Stimulated activated CD8-positive, alpha-beta memory T cell treated with anti-CD3 and anti-CD28 coated beads, Interleukin-7, amount 100 ng/mL, for 1 hour (primary cell): ENCODE data around the gene CRLF1.
"Not testable (repeated sequence)": the region's sequence is repeated elsewhere in the genome, so short reads cannot be mapped to it uniquely, and the experiment has no call there.

Source experiments
- DNase-seq, 2 donors: peaks; one replicate each; pipeline ENCODE4 v3.0.0-alpha.2; 2020; ENCODE audit warnings: low read depth in 2 of 2

The CRLF1 gene

DNA sequence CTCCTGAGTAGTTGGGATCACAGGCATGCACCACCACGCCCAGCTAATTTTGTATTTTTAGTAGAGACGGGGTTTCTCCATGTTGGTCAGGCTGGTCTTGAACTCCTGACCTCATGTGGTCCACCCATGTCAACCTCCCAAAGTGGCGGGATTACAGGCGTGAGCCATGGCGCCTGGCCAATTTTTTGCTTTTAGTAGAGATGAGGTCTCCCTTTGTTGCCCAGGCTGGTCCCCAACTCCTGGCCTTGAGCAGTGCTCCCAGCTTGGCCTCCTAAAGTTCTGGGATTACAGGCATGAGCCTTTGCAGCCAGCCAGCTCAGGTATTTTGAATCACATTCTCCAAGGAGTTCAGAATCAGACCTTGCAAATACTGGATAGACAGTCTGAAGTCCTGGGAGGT, 13.9 kb downstream of the CRLF1 start:
- DNase-seq = not testable (repeated sequence)

DNA sequence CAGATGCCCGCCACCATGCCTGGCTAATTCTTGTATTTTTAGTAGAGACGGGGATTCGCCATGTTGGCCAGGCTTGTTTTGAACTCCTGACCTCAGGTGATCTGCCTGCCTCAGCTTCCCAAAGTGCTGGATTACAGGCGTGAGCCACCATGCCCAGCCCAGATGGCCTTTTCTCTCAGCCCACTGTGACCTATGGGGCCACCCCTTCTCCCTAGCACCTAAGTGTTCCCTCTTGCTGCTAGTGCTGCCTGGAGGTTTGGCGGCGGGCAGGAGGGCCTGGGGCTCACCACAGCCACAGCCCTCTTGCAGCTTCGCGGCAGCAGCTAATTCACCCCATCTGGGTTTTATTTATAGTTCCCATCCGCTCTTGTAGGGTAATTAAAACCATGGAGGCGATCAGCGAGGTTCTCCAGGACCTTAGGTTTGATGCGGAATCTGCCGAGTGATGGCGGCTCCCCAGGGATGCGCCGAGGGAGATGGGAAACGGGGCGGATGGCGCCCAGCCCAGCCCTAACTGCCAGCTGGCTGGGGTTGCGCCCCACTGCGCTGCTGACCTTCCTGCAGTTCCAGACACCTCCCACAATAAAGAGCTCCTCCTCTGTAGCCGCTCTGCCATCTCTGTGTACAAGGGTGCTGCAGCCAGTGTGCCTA, 14.7 kb downstream of the CRLF1 start:
- no peak for DNase-seq

DNA sequence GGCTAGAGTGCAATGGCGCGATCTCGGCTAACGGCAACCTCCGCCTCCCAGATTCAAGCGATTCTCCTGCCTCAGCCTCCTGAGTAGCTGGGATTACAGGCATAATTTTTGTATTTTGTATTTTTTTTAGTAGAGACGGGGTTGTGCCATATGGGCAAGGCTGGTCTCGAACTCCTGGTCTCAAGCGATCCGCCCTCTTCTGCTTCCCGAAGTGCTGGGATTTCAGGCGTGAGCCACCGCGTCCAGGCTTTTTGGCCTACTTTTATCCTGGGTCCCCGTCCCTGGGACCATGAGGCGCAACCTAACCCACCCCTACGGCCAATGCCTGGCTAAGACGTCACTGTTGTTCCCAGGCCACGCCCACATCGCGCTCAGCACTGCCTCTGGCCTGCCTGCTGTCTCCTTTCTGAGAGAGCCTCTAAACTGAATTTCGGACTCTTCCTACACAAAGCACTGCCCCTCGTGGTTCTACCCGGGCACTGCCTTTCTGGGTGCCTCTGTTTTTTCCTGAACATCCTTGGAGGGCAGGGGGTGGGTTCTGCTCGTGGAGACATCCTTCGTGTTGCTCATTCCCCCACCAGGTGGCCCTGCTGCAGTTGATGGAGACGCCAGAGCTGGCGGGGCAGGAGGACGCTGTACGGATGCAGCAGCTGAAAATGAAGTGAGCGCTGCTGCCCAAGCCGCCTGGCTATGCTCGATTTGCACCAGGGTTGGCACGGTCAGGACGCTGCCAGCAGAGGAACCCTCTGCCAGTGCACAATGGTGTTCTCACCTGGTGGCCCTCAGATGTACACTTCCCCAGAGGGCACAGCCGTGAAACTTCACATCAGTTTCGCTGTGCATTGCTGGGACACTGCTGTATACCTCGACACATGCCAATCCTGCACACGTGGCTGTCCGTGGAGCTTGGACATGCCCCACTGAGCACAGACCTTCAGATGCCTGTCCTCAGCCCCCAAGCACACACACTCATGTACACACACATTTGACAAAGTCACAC, 16.0 kb downstream of the CRLF1 start:
- DNase-seq = no peak

DNA sequence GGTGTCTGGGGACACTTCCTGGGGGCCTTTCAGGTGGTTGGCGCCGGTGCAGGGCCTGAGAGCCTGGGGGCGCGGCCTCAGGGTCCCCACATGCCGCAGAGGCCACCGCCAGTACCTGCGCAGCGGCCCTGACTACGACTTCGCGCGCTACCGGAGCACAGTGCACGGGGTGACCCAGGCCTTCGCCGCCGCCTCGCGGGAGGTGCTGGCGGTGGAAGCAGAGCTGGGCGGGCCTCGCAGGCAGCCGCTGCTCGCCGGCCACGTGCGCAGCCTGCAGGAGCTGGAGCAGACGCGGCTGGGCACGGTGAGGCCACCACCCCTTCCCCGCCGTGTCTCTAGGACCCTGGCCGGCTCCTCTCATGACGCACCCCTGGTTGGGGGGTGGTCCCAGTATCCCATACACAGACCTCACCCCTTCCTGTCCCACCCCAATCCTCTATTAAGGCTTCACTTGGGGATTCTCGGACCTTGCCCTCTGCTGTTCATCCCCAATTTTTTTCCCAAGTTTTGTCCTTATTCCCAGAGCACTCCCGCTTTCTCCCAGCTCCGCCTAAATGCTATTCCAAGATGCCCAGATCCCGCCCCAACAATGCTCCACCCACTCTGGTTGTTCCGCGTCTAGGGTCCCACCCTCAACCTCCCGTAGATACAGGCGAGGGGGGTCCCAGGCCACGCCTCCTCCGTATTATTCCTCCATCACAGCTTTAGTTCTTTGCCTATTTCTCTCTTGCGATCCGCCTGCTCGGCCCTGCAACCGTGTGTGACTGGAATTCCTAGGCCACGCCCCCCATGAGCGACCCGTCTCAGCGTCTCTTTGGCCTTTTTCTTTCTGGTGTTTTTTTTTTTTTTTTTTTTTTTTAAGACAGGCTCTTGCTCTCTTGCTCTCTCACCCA, 17.0 kb downstream of the CRLF1 start:
- DNase-seq = peak; percentile 25 to 37

DNA sequence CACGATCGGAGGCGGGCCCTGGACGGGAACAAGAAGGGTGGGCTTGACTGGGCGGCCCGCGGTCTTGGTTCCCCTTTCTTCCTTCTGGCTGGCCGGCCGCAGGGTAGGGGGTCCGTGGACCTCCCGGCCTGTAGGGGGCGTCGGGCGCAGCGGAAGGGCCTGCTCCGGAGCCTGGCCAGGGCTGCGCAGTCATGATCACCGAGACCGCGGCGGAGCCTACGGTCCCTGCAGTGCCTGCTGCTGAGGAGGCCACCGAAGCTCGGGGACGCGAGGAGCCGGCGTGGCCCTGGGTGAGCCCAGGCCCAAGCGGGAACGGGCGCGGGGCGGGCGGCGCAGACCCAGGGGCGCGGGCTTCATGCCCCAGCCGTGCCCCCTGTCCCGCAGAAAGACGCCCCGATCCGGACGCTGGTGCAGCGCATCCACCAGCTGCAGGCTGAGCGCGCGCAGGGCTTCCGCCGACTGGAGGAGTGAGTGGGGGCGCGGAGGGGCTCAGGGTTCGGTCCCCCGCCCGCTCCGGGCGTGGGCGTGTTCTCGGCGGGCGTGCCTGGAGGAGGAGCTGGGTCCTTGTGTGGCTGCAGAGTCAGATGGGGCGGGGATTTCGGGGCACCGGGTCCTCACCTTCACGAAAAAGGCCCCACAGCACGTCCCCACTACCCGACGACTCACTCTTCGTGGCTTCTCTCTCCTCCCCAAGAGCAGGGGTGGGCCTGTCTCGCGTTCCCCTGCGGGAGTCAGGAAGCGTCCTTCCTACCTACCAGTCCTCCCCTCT, 17.8 kb downstream of the CRLF1 start, which contains the start of gene REX1BD:
REX1BD (plus strand) TSS at position 188 of the 769 bp plus-strand sequence; CDS start at position 192, 4 bp downstream.
- peak; percentile 67 to 79 for DNase-seq

DNA sequence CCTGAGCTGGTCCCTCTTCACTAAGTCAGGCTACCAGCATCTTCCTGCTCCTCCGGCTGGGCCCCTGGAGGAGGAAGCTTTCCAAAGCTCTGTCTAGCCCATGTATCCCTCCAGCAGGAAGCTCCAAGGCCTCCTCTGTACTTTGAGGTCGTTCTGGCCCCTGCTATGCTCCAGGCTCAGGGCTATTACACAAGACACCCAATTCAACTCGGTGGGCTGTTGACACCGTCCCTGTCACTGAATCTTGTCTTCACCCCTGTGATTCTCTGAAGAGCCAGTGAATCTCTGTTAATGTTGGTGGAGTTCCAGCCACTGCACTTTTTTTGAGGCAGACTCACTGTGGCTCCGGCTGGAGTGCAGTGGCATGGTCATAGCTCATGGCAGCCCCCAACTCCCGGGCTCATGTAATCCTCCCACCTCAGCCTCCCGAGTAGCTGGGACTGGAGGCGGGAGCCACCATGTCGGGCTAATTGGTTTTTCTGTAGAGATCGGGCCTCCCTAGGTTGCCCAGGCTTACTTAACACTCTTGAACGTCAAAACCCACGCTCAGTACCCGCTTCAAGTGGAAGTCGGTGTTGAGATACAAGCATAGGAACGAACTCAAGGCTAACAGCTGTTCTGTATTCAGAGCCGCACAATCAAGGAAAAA, 18.5 kb downstream of the CRLF1 start:
- no peak for DNase-seq

DNA sequence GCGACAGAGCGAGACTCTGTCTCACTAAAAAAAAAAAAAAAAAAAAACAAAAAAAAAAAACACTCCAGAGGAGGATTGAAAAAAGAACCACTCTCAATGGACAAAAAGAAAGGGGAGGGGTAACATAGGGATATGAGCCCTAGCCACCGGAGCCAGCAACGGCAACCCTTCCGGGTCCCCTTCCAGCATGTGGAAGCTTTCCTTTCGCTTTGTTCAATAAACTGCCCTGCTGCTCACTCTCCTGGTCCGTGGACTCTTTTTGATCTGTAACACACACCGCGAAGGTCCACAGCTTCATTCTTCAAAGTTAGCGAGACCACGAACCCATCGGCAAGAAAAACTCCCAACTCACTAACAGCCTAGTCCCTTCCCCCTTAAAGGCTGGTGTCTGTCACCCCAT, 19.0 kb downstream of the CRLF1 start:
- DNase-seq = no peak

DNA sequence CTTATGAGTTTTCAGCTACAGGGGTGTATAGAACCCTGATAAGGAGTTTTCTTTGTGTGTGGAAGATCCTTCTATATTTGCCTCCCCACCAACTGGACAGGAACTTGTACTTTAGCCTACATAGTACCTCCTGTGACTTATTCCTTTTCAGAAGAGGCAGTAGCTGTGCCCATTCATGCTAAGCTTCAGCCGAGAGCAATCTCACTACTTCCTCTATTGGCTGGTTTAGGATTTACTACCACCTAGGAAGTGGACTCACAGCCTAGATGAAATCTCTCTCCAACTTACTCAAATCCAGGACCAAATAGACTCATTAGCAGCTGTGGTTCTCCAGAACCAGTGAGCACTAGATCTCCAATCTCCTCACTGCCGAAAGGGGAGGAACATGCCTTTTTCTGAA, 20.3 kb downstream of the CRLF1 start:
- no peak for DNase-seq

DNA sequence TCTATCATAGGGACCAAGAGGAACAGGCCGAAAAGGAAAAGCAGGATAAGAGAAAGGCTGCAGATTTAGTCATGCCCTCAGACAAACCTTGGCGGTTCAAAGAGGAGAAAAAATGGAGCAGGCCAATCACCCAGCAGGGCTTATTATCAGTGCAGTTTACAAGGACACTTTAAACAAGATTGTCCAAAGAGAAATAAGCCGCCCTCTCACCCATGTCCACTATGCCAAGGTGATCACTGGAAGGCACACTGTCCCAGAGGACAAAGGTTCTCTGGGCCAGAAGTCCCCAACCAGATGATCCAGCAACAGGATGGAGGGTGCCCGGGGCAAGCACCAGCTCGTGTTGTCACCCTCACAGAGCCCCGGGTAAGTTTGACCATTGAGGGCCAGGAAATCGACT, 26.3 kb downstream of the CRLF1 start:
- DNase-seq = no peak

DNA sequence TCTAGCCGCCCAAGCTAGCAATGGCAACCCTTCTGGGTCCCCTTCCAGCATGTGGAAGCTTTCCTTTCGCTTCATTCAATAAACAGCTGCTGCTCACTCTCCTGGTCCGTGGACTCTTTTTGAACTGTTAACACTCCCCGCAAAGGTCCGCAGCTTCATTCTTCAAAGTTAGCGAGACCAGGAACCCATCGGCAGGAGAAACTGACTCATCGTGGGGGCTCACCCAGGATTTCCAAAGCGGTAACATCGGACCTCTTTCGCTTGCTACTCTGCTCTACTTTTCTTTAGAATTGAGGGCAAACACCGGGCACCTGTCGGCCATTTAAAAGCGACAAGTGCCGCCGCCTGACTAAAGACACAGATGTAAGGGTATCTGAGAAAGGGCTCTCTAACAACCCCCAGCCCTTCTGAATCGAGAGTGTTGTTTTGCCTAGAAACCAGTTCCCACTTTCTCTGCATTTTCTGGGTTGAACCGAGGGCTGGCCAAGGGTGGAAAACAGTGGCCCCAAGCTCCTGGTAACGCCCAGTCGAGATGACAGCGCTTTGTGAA, 29.2 kb downstream of the CRLF1 start:
- DNase-seq = no peak

DNA sequence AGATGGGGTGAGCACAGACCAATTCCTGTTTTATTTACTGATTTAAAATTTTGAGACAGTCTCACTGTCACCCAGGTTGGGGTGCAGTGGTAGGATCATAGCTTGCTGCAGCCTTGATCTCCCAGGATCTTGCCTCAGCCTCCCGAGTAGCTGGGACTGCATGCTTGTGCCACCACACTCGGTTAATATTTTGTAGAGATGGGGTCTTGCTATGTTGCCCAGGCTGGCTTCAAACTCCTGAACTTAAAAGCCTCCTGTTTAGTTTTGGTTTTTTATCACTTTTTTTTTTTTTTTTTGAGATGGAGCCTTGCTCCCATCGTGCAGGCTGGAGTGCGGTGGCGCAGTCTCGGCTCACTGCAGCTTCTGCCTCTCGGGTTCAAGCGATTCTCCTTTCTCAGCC, 30.2 kb downstream of the CRLF1 start:
- no peak for DNase-seq

DNA sequence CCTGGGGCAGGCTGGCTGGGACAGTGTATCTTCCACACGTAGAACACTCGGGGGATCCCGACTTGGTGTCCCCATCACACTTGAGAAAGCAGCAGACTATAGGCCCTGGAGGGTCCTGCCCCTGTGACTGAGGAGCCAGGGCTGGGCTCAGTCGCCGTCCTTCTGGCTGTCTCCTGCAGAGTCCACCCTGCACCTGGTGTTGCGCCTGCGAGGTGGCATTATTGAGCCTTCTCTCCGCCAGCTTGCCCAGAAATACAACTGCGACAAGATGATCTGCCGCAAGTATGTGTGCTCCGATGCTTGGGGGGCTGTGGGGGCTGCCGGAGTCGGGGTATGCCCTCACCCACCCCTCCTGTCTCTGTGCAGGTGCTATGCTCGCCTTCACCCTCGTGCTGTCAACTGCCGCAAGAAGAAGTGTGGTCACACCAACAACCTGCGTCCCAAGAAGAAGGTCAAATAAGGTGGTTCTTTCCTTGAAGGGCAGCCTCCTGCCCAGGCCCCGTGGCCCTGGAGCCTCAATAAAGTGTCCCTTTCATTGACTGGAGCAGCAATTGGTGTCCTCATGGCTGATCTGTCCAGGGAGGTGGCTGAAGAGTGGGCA, 31.8 kb downstream of the CRLF1 start:
- DNase-seq = no peak

DNA sequence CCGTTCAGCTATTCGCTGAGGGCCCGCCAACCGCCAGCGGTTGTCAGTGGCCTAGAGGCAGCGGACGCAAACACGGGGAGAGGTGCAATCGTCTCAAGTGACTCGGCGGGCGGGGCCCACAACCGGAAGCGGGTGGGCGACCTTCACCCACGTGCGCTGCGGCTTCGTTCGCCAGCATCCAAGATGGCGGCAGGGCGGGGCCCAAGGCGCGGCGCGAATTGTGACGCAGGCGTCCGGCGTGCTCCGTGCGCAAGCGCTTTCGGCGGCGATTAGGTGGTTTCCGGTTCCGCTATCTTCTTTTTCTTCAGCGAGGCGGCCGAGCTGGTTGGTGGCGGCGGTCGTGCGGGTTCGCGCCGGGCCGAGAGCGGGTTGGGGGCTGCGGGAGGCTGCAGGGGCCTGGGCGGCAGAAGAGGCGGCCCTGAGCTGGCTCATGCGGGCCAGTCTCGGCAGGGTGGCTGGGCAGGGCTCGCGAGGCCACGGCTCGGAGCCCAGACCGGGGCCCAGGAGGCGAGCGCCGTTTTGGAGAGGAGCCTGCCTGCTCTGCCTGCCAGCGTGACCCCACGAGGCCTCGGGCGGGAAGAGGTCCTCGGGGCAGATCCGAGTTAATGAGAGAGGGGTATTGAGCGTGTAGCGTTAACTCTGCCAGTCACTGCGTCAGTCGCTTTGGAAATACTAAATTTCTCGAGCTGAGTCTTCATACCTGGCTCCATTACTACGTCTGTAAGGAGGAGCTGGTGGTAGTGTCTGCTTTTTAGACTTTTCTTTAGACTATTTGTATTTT, 34.8 kb downstream of the CRLF1 start, which contains the start of gene UBA52:
UBA52 (plus strand) TSS at position 294 of the 781 bp plus-strand sequence. CDS start 1,444 bp downstream, outside the sequence.
- DNase-seq = peak; percentile 99

DNA sequence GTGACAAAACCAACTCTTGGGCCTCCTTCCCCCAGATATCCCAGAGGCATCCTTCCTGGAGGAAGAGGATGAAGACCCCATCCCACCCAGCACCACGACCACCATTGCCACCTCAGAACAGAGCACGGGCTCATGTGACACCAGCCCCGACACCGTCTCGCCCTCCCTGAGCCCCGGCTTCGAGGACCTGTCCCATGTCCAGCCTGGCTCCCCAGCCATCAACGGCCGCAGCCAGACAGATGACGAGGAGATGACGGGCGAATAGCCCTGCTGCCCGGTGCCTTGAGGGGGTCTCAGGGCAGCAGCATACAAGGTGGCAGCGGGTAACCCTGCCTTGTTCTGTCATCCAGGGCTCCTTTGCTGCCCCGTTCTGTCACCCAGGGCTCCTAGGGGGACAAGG, 38.2 kb downstream of the CRLF1 start:
- DNase-seq = no peak

DNA sequence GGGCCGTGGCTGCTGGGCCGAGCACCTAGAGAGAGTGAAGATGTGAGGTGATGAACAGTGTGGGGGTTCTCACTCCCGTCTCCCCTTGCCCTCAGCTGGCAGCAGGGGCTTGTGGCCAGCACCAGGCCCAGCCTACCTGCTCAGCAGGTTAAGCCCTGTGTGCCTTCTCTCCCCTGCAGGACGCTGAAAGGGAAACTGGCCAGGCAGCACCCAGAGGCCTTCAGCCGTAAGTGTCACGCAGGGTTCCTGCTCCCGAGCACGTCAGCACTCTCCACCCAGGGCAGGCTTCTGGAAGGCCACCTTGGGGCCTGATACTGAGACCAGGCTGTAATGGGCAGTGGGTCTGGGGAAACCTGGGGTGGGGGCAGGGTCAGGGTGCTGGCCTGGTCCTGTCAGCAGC, 39.6 kb downstream of the CRLF1 start:
- no peak for DNase-seq

DNA sequence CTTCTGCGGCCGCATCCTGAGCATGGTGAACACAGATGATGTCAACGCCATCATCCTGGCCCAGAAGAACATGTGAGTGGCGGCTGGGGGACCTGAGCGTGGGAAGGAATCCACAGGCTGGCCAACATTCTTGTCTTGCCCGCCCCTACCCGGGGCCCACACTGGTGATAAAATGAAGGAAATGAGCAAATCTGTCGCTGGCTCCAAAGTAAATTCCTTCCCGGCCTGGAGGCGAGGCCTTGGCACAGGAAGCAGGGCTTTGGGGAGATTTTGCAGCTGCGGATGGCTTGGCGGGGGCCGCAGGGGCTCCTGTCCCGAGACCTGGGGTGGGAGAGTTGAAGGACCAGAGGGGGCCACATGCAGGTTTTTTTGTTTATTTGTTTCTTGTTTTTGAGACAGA, 44.5 kb downstream of the CRLF1 start:
- DNase-seq = no peak

DNA sequence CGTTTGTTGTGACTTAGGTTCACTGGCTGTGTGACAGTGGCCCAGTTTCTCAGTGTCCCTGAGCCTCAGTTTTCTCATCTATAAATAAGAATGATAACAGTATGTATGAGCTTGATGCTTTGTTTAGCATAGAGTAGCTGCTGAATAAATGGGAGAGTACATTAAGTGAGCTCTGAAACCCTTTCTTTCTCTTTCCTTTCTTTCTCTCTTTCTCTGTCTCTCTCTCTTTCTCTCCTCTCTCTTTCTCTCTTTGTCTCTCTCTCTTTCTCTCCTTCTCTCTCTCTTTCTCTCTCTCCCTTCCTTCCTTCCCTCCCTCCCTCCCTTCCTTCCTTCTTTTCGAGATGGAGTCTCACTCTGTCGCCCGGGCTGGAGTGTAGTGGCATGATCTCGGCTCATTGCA, 46.9 kb downstream of the CRLF1 start:
- no peak for DNase-seq

DNA sequence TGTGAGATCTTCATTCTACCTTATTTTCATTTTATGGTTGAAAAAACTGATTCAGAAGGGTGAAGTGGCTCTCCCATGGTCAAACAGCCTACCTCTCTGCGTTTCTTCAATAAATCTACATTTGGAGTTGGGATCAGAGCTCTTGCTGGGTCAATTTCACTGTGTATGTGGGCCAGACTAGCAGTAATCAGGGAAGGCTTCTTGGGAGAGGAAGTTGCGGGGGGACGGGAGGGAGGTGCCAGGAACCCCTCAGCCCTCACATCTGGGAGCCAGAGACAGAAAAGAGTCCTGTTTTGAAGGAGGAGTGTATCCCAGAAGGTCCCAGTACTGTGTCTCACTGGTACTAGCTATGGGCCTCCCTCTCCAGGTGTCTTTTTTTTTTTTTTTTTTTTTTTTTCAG, 48.0 kb downstream of the CRLF1 start:
- no peak for DNase-seq

DNA sequence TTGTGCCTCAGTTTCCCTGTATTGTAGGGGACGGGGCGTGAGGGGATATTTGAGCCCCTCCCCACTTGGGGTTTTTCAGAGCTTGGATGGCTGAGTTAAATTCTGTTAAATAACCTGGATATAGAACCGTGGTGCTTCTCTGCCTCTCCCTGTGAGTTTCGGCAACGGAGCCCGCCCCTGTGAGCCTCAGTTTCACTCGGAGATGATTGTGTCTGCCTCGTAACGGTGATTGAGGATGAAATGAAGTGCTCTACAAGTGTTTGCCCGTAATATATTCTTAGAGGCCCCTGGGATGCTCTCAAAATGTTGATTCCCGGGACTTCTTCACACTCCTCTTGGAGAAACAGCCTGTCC, 48.4 kb downstream of the CRLF1 start:
- no peak for DNase-seq
